GM18868 (cell line): ENCODE data around the gene TECPR2.
"Not testable (repeated sequence)": the region's sequence is repeated elsewhere in the genome, so short reads cannot be mapped to it uniquely, and the experiment has no call there.

ENCODE experiments used
- ATAC-seq: cut with Tn5 transposase; IDR thresholded peaks from one replicate; pipeline ENCODE4 v1.9.1; 2021; ENCODE audit warnings: mild to moderate bottlenecking, moderate library complexity; ENCODE audit not compliant: unreplicated experiment

Gene TECPR2

DNA sequence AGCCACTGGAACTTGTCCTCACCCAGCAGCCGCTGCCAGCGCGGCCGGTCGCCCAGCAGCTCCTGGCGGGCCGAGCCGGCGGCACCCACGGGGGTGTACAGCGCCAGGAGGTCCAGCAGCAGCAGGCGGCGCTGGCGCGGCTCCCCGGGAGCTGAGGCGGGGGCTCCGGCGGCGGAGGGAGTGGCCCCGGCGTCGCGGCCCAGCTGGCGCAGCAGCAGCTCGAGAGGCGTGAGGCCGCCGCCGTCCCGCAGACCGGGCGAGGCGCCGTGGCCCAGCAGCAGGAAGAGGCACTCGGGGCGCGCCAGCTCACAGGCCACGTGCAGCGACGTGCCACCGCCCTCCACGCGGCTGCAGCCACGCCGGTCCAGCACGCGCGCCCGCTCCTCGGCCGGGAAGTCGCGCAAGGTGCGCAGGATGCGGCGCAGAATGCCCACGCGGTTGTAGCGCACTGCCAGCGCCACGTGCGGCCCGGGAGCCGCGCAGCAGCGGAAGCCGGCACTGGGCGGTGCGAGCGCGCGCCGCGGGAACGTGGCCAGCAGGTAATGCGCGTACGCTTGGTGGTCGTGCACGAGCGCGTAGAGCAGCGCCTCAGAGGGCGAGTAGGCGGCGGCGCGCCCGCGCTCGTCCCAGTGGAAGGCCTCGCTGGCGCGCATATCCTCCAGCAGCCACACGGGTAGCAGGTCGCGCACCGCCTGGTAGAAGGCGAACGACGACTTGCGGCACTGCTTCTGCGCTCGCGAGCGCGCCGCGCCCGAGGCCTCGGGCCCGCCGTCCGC lies 144.5 kb downstream of the TECPR2 start:
- no peak for ATAC-seq

DNA sequence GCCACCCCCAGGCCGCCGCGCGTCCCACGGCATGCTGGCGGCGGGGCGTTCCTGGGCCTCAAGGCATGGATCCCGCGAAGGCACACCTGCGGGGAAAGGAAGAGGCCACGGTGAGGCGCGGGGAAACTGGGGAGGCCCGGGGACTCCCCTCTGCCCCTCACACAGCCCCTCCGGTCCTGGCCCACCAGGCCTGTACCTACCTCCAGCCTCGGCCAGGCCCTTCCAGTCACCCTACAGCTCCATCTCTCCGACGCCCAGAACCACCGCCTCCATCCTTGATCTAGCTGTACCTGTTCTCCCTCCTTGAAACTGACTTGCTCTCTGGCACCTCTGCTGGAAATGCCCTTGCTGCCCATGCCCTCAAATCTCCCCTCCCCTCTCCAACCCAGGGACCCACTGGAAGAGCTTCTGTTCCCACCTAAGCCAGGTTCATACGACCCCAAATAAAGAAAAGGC lies 145.1 kb downstream of the TECPR2 start:
- ATAC-seq, result no peak

DNA sequence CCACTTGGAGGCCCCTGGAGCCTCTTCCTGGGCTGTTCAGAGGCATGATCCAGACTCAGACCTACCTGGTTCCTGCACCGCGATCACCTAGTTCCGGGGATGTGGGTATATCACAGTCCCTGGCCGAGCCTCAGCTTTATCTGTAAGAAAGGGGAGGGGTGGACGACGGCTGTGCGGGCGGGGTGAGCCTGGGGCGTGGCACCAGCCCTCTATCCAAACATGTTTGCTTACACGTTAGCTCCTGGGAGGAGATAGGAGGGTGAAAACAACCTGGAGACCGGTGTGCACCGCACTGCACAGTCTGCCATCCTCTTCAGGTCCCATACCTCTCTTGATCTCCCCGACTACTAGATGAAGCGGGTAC lies 145.7 kb downstream of the TECPR2 start:
- ATAC-seq, result no peak

DNA sequence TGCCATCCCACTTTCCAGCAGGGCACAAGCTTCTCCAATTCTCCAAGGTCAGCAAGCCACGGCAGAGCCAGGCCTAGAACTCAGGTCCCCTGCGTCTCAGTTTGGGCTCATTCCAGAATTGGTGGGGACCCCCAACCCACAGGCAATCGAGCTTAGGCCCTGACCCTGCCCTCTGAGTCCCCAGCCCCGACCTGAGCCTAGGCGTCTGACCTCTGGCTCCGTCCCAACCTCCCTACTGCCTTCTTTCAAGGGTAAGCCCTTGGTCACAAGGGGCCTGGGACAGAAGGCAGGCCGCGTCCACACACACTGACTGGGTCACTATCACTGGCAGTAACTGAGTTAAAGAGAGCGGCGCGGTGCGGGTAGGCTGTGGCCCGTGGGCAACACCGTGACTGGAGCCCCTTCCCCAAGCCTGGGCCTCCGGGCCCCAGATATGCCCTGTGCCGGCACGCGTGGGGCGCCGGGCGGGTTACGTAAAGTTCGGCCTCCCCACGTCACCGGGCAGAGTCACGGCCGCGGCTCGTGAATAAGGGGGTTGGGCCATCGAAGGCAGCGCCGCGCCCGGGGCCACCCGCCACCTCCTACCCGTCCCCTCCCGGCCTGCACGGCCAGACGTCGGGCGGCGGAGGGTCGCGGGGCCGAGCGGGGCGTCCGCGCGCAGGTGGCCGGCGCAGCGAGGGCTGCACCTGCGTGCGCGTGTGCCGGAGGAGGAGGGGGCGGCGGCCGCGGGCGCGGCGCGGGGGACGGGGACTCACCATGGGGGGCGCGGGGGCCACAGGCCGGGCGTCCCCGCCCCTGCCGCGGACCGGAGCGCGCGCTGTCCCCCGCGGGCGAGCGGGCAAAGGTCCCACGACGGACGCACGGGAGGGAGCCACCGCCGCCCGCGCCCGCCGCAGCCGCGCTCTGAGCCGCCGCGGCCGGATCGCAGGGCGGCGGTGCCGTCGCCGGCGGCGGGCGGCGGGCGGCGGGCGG lies 146.3 kb downstream of the TECPR2 start:
- ATAC-seq, result no peak

DNA sequence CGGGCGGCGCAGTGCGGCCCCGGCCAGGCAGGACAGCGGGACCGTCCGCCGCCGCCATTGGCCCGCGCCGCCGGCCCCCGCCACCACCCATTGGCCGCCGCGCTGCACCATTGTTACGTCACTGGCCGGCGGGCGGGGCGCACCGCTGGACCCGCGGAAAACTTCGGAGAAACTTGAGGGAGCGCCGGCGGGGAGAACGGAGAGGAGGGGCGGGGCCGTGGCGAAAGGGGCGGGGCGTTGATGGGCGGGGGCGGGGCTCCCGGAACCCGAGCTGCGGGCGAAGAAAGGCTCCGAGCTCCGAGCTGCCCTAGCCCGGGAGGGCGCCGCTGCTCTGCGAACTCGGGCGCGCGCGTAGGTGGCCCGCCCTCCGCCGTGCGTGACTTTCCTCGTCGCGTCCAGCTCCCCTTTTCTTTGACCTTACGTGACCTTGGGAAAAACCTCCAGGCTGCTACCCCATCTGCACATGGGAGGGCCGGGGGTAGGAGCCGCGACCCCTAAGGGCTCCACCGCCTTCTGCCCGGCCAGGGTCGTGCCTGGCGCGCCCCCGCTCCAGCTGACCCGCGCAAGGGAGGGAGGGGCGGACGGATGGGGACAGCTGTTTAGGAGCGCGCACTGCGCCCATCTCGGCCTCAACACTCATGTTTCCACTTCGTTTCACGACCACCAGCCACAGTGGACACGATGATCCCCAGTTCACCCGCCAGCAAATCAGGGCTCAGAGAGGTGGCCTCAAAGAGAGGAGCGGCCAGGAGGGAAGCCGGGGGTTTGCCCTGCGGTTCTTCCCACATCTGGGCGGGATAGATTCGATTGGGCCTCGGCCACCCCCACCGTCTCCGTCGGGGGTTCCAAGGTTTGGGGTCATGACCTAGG lies 147.2 kb downstream of the TECPR2 start, which contains the start of gene ANKRD9:
ANKRD9 (minus strand) TSS at position 31 of the 870 bp plus-strand sequence. CDS start 1,887 bp downstream, outside the sequence.
- ATAC-seq, result peak; percentile 77

DNA sequence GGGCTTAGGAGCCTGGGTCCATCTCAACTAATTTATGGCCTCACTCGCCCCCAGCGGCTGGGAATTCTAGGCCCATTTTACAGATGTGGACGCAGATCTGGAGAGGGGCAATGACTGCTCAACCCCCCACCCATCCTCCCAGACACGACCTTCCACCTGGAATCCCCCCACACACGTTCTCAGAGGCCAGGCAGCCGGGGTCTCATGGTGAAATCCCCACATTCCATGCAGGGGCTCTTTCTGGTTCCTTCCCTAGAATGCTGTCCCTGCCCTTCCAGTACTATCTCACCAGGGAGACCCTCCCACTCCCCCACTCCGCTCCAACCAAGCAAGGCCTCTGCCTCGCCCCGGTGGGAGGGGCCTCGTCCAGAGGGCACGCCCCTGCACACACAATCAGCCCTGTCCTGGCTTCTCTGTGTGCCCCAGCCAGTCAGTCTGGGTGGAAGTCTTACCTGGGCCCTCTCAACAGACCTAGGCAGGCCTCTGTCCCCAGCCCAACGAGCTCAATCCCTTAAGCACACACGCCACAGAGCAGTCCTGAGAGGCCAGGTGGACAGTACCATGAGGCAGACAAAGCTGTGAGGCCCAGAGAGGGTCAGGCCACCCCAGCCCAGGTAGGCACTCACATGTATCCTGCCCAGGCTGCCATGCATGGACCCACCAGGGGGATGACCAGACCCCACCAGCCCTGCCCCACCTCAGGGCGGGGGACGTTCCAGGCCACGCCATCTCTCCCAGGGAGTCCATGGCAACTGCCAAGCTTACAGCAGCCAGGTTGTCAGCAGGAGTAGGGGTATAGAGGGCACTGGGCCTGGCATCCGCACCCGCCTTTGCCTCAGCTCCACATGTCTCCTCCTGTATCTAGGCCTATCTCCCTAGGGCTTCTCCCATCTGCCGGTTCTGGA lies 148.1 kb downstream of the TECPR2 start:
- ATAC-seq, result no peak

DNA sequence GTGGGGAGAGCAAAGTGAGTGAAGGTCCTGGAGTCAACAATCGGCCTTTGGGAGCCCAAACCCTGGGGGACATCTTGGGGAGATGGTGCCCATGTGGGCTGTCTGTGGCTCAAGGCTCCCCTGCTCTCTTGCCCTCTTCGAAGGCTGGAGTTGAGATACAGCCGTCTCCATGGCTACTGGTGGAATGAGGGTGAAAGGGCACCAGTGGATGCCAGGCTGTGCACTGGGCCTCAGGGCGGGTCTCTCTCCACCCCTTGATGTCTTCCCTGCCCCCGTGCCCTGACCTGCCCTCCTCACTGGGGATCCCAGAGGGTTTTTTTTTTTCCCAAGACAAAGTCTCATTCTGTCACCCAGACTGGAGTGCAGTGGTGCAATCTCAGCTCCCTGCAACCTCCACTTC lies 148.8 kb downstream of the TECPR2 start:
- ATAC-seq, result no peak

DNA sequence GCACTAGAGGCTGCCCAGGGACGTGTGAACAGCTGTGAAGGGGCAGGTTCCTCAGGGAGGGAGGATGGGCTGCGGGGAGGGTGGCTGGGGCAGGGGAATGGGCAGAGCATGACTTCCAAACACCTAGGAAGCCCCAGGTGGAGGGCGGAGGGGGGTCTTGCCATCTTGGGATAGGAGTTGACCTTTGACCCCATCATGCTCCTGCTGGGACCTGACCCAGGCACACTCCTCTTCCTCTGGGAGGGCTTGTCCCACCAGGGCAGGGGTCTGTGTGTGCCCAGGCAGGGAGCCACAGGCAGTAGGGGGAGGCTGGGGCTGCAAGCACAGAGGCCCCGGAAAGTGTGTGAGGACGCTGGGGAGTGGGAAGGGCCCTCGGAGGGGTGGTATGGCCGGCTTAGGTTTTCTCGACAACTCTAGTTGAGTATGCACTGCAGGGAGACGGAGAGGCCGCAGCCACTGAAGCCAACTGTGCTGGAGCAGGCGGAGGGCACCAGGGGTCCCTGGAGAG lies 150.1 kb downstream of the TECPR2 start:
- ATAC-seq, result no peak

DNA sequence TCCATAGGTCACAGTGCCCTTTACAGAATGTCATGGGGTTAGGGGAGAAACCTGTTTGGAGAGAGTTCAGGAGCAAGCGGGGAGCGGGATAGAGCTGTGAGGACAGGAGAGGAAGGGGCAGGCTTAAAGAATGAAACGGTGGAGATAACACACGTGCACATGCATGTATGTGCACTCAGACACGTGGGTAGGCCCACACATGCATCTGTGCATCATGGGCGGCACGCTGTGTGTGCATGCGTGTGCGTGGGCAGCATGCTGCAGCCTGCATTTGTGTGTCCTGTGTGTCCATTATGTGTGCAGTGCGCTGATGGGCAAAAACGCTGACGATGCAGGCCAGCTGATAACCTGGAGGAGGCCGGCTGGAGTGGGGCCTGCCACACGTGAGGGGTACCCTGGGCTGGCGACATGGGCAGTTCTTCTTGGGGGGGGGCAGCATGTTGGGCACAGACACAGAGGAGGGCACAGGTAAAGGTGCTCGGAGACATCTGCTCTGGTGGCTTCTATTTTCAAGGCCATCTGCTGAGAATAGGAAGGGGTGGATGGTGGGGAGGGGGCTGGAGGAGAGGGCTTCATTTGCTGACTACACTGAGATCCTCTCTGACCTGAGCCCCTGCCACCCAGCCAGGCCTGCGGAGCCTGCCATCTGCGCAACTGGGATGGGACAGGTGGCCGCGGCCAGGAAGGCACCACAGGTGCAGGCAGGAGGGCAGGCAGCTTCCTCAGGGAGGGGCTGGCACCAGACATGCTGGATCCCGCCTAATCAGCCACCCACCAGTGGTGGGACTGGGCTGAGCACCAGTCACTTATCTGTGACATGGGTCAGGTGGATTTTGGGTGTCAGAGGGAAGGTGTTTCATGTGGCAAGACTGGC lies 151.4 kb downstream of the TECPR2 start:
- no peak for ATAC-seq

DNA sequence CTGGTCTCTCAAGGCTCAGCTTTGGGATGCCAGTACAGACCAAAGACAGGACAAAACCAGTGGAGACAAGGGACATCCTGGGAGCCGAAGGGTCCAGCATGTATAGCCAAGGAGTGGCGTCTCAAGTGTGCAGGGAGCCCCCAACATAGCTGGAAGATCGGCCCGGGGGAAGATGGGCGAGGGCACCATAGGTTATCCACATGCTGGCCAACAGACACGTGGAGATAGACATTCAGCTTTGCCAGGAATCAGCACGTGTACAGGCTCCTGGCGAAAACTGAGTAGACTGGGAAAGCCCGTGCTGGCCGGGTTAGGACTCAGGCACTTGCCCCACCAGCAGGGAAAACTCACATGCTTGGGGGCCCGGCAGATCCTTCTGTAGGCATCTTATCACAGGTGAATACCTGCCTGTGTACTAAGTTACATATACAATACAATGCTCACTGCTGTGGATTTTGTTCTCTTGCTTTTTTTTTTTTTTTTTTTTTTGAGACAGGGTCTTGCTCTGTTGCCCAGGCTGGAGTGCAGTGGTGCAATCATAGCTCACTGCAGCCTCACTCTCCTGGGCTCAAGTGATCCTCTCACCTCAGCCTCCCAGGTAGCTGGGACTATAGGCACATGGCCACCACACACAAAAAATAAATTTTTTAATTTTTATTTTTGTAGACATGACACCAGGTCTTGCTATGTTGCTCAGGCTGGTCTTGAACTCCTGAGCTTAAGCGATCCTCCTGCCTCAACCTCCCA lies 152.4 kb downstream of the TECPR2 start:
- no peak for ATAC-seq

DNA sequence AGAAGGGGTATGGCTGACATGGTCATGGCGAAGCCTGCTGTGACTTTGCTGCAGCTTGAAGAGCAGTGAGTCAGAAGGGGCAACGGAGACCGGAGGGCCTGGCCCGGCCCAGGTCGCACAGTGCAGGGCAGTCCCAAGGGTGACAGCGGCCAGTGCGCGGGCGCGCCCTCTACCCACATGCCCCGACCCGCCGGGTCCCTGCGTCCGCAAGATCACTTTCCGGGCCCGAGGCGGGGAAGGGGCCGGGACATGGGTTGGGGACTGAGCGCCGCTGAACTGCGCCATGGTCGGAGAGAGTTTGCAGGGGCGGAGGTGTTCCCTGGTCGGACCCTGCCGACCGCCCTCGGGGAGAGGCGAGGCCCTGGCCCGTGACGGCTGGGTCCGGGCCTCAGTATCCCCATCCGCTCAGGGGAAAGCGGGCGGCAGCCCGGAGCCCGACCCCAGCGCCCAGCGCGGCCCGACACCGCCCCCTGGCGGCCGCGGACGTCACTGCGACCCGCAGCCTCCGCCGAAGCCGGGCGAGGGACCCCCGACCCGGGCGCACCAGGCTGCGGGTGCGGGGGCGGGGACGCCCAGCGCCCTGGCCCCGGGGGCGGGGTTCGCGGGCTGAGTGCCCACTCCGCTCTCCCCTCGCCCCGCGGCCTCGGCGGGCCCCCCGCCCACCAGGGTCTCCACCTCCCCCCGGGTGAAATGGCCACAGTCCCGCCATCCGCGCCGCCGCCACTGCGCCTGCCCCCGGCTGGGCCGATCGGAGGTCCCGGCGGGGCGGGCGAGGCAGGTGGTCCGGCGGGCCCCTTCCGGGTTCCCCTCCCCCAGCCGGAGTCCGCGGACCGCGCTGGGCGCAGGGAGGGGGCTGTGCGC lies 154.0 kb downstream of the TECPR2 start:
- ATAC-seq, result peak; percentile 63

DNA sequence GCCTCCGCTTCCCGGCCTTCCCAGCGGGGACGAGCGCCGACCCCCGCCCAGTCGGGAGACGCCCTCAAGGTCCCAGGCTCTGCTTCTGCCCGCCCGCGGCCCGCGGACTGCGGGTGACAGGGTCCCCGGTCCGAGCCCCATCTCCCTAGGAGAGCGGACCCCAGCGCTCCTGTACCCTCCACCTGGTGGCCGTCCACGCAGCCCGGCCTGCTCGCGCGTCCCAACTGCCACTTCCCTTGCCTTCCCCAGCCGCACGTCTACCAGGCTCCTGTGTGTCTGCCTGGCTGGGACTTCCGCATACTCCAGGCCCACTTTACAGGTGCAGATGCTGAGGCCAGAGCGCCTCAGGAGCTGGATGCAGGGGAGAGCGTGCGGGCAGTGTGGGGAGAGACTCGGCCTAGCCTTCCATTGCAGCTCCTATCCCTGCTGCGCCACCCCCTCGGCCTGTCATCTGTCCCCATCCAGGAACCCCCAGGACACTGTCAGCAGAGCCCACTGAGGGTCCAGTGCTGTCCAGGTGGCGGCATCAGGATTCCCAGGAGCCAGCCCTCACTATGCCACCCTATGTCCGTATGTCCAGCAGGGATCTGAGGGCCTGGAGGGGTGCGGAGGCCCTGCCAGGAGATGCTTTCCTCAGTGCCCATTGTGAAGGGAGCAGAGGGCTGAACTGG lies 154.8 kb downstream of the TECPR2 start:
- ATAC-seq, result no peak

DNA sequence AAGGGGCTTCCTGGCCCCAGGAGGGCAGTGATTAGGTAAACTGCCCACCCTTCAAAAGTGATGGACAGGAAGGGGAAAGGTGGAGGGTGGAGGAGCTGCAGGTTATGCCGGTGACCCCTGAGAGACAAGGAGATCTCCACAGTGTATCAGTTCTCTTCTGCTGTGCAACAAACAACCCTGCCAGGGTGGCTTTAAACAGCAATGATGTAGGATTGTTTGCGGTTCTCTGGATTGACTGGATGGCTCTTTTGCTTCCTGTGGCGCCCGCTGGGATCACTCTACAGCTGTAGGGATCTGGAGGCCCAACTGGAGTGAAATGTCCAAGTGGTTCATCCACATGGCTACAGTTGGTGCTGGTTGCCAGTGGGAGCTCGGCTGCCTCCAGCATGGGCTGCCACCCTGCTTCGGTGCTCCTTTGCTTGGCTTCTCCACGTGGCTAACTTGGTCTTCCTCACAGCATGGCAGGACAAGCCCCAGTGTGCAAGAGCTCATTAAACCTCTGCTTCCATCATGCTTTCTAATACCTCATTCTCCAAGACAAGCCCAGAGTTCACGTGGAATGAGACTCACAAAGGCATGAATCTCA lies 155.4 kb downstream of the TECPR2 start:
- ATAC-seq, result no peak

DNA sequence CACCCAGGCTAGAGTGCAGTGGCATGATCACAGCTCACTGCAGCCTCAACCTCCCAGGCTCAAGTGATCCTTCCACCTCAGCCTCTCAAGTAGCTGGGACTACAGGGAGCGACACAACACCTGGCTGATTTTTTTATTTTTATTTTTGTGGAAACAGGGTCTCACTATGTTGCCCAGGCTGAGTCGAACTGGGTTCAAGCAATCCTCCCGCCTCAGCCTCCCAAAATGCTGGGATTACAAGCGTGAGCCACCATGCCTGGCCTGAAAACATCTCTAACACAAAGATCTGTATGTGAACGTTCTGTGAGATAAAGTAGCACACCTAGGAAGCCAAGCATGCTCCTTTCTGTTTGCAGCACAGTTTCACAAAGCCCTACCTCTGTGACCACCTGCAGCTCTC lies 157.0 kb downstream of the TECPR2 start:
- not testable (repeated sequence) for ATAC-seq

DNA sequence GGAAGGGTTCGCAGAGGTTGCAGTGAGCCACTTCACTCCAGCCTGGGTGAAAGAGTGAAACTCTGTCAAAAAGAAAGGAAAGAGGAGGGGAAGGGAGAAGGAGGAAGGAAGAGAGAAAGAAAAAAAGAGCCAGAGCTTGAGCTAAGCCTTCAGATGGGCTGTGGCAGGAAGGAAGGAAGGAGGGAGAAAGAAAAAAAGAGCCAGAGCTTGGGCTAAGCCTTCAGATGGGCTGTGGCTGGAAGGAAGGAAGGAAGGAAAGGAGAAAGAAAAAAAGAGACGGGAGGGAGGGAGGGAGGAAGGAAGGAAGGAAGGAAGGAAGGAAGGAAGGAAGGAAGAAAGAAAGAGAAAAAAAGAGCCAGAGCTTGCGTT lies 160.4 kb downstream of the TECPR2 start:
- ATAC-seq, result no peak
